NCI-H1417 treated with DMSO at 0.1 percent for 48 hours (cell line): ENCODE results near the gene SLC20A1.

Source experiments
- DNase-seq: peaks from one replicate; lab custom pipeline; 2025; lab: John Stamatoyannopoulos, UW

The SLC20A1 gene

DNA sequence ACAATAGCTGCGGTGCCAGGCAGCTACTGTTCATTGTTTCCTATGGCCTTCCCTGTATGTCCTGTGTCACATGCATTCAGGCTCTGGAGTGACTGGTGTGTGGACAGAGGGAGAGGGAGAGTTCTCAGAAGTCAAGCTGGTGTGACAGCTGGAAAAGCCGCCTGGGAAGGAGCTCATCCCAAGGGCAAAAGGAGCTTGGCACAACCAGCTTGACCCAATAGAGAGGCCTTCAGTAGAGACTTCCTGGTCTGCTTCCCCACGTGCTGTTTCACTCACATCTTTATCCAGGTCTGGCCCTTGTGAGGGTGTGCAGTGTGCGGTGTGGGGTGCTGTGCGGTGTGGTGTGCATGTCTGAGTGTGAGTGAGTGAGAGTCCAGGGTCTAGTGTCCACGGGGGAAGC lies 64.0 kb downstream of the SLC20A1 start:
- DNase-seq, result no peak

GRCh38 chr2:112710956-112711750 lies 65.4 kb downstream of the SLC20A1 start:
- no peak for DNase-seq

DNA sequence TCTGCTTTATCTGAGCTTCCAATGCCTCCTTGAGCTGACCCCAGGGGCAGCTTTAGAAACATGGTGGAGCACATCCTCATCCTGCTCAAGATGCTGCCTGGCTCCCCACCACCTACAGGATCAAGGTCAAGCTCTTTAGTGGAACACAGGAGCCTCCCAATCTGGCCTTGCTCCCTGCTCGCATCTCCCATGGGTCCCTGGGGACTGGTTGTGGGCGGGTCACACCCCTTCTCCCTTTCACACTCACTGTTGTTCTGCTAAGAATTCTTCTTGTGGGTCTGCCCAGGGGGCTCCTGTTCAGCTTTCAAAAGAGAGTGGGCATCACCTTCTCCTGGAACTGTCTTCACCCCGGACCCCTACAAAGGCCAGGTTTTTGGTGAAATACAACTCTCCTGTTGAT lies 66.7 kb downstream of the SLC20A1 start:
- DNase-seq, result no peak

GRCh38 chr2:112712903-112713584 lies 67.3 kb downstream of the SLC20A1 start:
- DNase-seq, result no peak
